ENCODE data around the gene NGFR.

Gene NGFR

GRCh38 chr17:49506282-49506681, 11.2 kb downstream of the NGFR start:
- H3K27me3 Mint-ChIP-seq (ENCODE audit: low read depth): peaks cover 4% of the 10 kb centered on the region
- no peak overlapping the region for H3K4me3 Mint-ChIP-seq
- peak overlapping the region in 1 of 3 experiments; percentile 60 for H3K27ac Mint-ChIP-seq
- TF ChIP-seq CTCF (IDR thresholded peaks at IDR 0.05; ENCODE audit: unreplicated experiment in 3 of 3): no peak
- H3K4me1 Mint-ChIP-seq: peaks cover 51% of the 10 kb centered on the region
- H3K9me3 Mint-ChIP-seq: no peaks in the 10 kb centered on the region
- peaks cover 9% of the 10 kb centered on the region for H3K36me3 Mint-ChIP-seq (ENCODE audit: low read depth)

GRCh38 chr17:49508061-49508865, 13.2 kb downstream of the NGFR start:
- peaks cover 9% of the 10 kb centered on the region for H3K36me3 Mint-ChIP-seq (ENCODE audit: low read depth)
- no peaks in the 10 kb centered on the region for H3K9me3 Mint-ChIP-seq
- no peaks in the 10 kb centered on the region for H3K27me3 Mint-ChIP-seq (ENCODE audit: low read depth)
- peaks cover 42% of the 10 kb centered on the region for H3K4me1 Mint-ChIP-seq
- no peak for TF ChIP-seq CTCF (IDR thresholded peaks at IDR 0.05; ENCODE audit: unreplicated experiment in 3 of 3)
- peak overlapping the region in 1 of 3 experiments; percentile 30 for H3K4me3 Mint-ChIP-seq
- H3K27ac Mint-ChIP-seq: peak overlapping the region; percentile 48 to 78 (median 62)

- TF ChIP-seq CTCF (IDR thresholded peaks at IDR 0.05; ENCODE audit: unreplicated experiment in 3 of 3): no peak
- Mint-ChIP-seq H3K4me3 (no peak overlapping the region), H3K36me3 (ENCODE audit: low read depth) (peaks cover 9% of the 10 kb centered on the region), H3K4me1 (peaks cover 39% of the 10 kb centered on the region), H3K27ac (peak overlapping the region in 2 of 3 experiments; percentile 20 to 78), H3K9me3 (no peaks in the 10 kb centered on the region), H3K27me3 (ENCODE audit: low read depth) (no peaks in the 10 kb centered on the region)
Observed at GRCh38 chr17:49508866-49509587, 13.9 kb downstream of the NGFR start.

- Mint-ChIP-seq H3K9me3 (no peaks in the 10 kb centered on the region), H3K27me3 (ENCODE audit: low read depth) (no peaks in the 10 kb centered on the region), H3K4me3 (no peak overlapping the region), H3K36me3 (ENCODE audit: low read depth) (peaks cover 6% of the 10 kb centered on the region), H3K27ac (peak overlapping the region in 2 of 3 experiments; percentile 62 to 64), H3K4me1 (peaks cover 41% of the 10 kb centered on the region)
- no peak for TF ChIP-seq CTCF (IDR thresholded peaks at IDR 0.05; ENCODE audit: unreplicated experiment in 3 of 3)
Observed at GRCh38 chr17:49509588-49509917, 14.5 kb downstream of the NGFR start.

- peak overlapping the region in 2 of 3 experiments; percentile 62 to 91 for H3K27ac Mint-ChIP-seq
- no peak for TF ChIP-seq CTCF (IDR thresholded peaks at IDR 0.05; ENCODE audit: unreplicated experiment in 3 of 3)
- H3K9me3 Mint-ChIP-seq: no peaks in the 10 kb centered on the region
- no peaks in the 10 kb centered on the region for H3K27me3 Mint-ChIP-seq (ENCODE audit: low read depth)
- peaks cover 44% of the 10 kb centered on the region for H3K4me1 Mint-ChIP-seq
- peaks cover 3% of the 10 kb centered on the region for H3K36me3 Mint-ChIP-seq (ENCODE audit: low read depth)
- no peak overlapping the region for H3K4me3 Mint-ChIP-seq
Observed at GRCh38 chr17:49510059-49510719, 15.1 kb downstream of the NGFR start.

Data from nephron (organoid).